Liver (tissue), 9 donors: ENCODE measurements around the gene COMMD7. TPM values are rescaled to one million over a fixed set of nuclear protein-coding genes. Genes with fewer than 3 reads are reported as not detected.

Experiments used
- DNase-seq: peaks from one replicate; pipeline ENCODE4 v3.0.0-alpha.2; 2017; ENCODE audit warnings: low spot score
- H3K27ac ChIP-seq, 2 donors: one replicate each; pipeline ENCODE4 v1.7.0; 2013; ENCODE audit warnings: inconsistent platforms in 2 of 2, low read length in 2 of 2, control low read depth in 1 of 2, low read depth in 1 of 2, mild to moderate bottlenecking in 1 of 2
- H3K27me3 ChIP-seq, 4 donors: one replicate each; pipeline versions ENCODE4 v1.6.1 to v1.7.0; 2013; ENCODE audit warnings: low read length in 3 of 4, inconsistent platforms in 1 of 4, mild to moderate bottlenecking in 1 of 4, moderate library complexity in 1 of 4; ENCODE audit not compliant: control insufficient read depth in 4 of 4, insufficient read depth in 4 of 4
- H3K36me3 ChIP-seq, 4 donors: one replicate each; pipeline versions ENCODE4 v1.6.1 to v1.7.0; 2013; ENCODE audit warnings: low read length in 3 of 4, mild to moderate bottlenecking in 3 of 4, low read depth in 1 of 4, moderate library complexity in 1 of 4; ENCODE audit not compliant: control insufficient read depth in 4 of 4, insufficient read depth in 3 of 4
- H3K4me1 ChIP-seq, 4 donors: one replicate each; pipeline versions ENCODE4 v1.6.1 to v1.7.0; 2013; ENCODE audit warnings: low read length in 3 of 4, mild to moderate bottlenecking in 3 of 4, moderate library complexity in 1 of 4; ENCODE audit not compliant: control insufficient read depth in 4 of 4, insufficient read depth in 4 of 4
- H3K4me3 ChIP-seq, 3 donors: one replicate each; pipeline versions ENCODE4 v1.6.1 to v1.7.0; 2013; ENCODE audit warnings: low read length in 3 of 3, control low read depth in 1 of 3, low read depth in 1 of 3, mild to moderate bottlenecking in 1 of 3
- H3K9ac ChIP-seq, 2 donors: one replicate each; pipeline ENCODE4 v1.7.0; 2013; ENCODE audit warnings: low read length in 2 of 2, mild to moderate bottlenecking in 2 of 2, moderate library complexity in 2 of 2, control low read depth in 1 of 2, low read depth in 1 of 2
- H3K9me3 ChIP-seq, 4 donors: one replicate each; pipeline versions ENCODE4 v1.6.1 to v1.7.0; 2013; ENCODE audit warnings: low read length in 3 of 4; ENCODE audit not compliant: control insufficient read depth in 4 of 4
- CTCF ChIP-seq: fragments of 150-350 bp; IDR thresholded peaks from 2 replicates; pipeline ENCODE4 v1.5.1; 2017; ENCODE audit warnings: improper control_type of control experiment, low read depth, low read length; ENCODE audit not compliant: missing input control
- EGR1 ChIP-seq, 2 donors: IDR thresholded peaks; 2 replicates each; pipeline ENCODE4 v1.6.1; 2016 to 2018; ENCODE audit warnings: antibody characterized with exemption in 2 of 2, low read depth in 2 of 2
- FOXA1 ChIP-seq: IDR thresholded peaks from 2 replicates; pipeline ENCODE4 v1.6.1; 2016; ENCODE audit warnings: antibody characterized with exemption
- FOXA2 ChIP-seq: IDR thresholded peaks from 2 replicates; pipeline ENCODE4 v1.6.1; 2016; ENCODE audit warnings: antibody characterized with exemption
- GABPA ChIP-seq, 2 donors: IDR thresholded peaks in 1 of 2; conservative IDR thresholded peaks in 1 of 2; 2 replicates each; pipeline ENCODE4 v1.6.1; 2016; ENCODE audit warnings: antibody characterized with exemption in 2 of 2, mild to moderate bottlenecking in 1 of 2, moderate library complexity in 1 of 2
- HNF4A ChIP-seq, 2 donors: conservative IDR thresholded peaks; 2 replicates each; pipeline ENCODE4 v1.6.1; 2016; ENCODE audit warnings: antibody characterized with exemption in 2 of 2, mild to moderate bottlenecking in 2 of 2
- HNF4G ChIP-seq: IDR thresholded peaks from 2 replicates; pipeline ENCODE4 v1.6.1; 2016; ENCODE audit warnings: antibody characterized with exemption
- JUND ChIP-seq, 2 donors: IDR thresholded peaks; 2 replicates each; pipeline ENCODE4 v1.6.1; 2016; ENCODE audit warnings: antibody characterized with exemption in 2 of 2
- NR2F2 ChIP-seq: IDR thresholded peaks from 2 replicates; pipeline ENCODE4 v1.6.1; 2016; ENCODE audit warnings: antibody characterized with exemption
- RAD21 ChIP-seq, 2 donors: IDR thresholded peaks; 2 replicates each; pipeline ENCODE4 v1.6.1; 2016; ENCODE audit warnings: antibody characterized with exemption in 2 of 2, mild to moderate bottlenecking in 2 of 2
- REST ChIP-seq: IDR thresholded peaks from 2 replicates; pipeline ENCODE4 v1.6.1; 2016; ENCODE audit warnings: antibody characterized with exemption, mild to moderate bottlenecking
- RXRA ChIP-seq, 2 donors: IDR thresholded peaks; 2 replicates each; pipeline ENCODE4 v1.6.1; 2017 to 2018; ENCODE audit warnings: antibody characterized with exemption in 2 of 2, mild to moderate bottlenecking in 1 of 2
- SP1 ChIP-seq: IDR thresholded peaks from 2 replicates; pipeline ENCODE4 v1.6.1; 2018; ENCODE audit warnings: antibody characterized with exemption, mild to moderate bottlenecking
- TAF1 ChIP-seq: conservative IDR thresholded peaks from 2 replicates; pipeline ENCODE4 v1.6.1; 2016; ENCODE audit warnings: antibody characterized with exemption, mild to moderate bottlenecking
- YY1 ChIP-seq: IDR thresholded peaks from 2 replicates; pipeline ENCODE4 v1.6.1; 2016; ENCODE audit warnings: antibody characterized with exemption, mild to moderate bottlenecking
- ZBTB33 ChIP-seq: IDR thresholded peaks from 2 replicates; pipeline ENCODE4 v1.6.1; 2016; ENCODE audit warnings: antibody characterized with exemption
- WGBS: extraction: QIAGEN DNeasy Blood & Tissue Kit; methylation state at CpG from one replicate; pipeline ENCODE4 v1.1.7; 2013; 5-methylcytosine and 5-hydroxymethylcytosine counted together
- polyA plus RNA-seq, 2 donors: library from polyadenylated mRNA; stranded (reverse) in 1 of 2; unstranded in 1 of 2; fragments of 200-250 nt in 1 of 2; fragments of >200 nt in 1 of 2; fragmentation: Nextera tagmentation in 1 of 2; extraction: Ambion mirVana in 1 of 2; gene quantifications; one replicate each; pipeline versions ENCODE4 v1.2.1 to v1.2.3, GENCODE V29; 2013 to 2015
- total RNA-seq, 2 donors: library from RNA; depleted of rRNA; stranded (reverse); fragments of >200 nt; gene quantifications; one replicate each; pipeline ENCODE4 v1.2.3, GENCODE V29; 2014
- TF ChIP-seq, protein P1 (sequence below): IDR thresholded peaks from 2 replicates; pipeline ENCODE4 v1.6.1; 2016; ENCODE audit warnings: antibody characterized with exemption
- TF ChIP-seq, protein P2 (sequence below): IDR thresholded peaks from 2 replicates; pipeline ENCODE4 v1.6.1; 2016; ENCODE audit warnings: antibody characterized with exemption
- donor health status: healthy.
- donor health status: healthy.
- donor health status: healthy.
- donor health status: healthy.
- donor health status: healthy.

COMMD7 gene
- total and polyA plus RNA-seq, 4 donors, result 8.3 to 42.7 (median 15.5) TPM

GRCh38 chr20:32663335-32664011 is 79.8 kb downstream of the COMMD7 start:
- H3K4me3 ChIP-seq, result no peak overlapping the region
- TF ChIP-seq EGR1 (IDR thresholded peaks at IDR 0.05; ENCODE audit: low read depth in 2 of 2), result no peak
- no peak for TF ChIP-seq GABPA (IDR thresholded peaks at IDR 0.05 in 1 of 2, conservative IDR thresholded peaks at IDR 0.05 in 1 of 2)
- no peak for TF ChIP-seq FOXA2
- TF ChIP-seq HNF4A (conservative IDR thresholded peaks at IDR 0.05), result no peak
- TF ChIP-seq REST, result no peak
- TF ChIP-seq YY1, result no peak
- TF ChIP-seq ZBTB33, result no peak
- TF ChIP-seq RXRA (IDR thresholded peaks at IDR 0.05), result no peak
- TF ChIP-seq CTCF, result no peak
- no peak for TF ChIP-seq FOXA1
- TF ChIP-seq JUND (IDR thresholded peaks at IDR 0.05), result no peak
- TF ChIP-seq TAF1, result no peak
- TF ChIP-seq, protein P1, sequence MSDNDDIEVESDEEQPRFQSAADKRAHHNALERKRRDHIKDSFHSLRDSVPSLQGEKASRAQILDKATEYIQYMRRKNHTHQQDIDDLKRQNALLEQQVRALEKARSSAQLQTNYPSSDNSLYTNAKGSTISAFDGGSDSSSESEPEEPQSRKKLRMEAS, result no peak
- no peak for TF ChIP-seq HNF4G
- no peak for TF ChIP-seq SP1
- TF ChIP-seq NR2F2, result no peak
- TF ChIP-seq RAD21 (IDR thresholded peaks at IDR 0.05), result no peak
- TF ChIP-seq, protein P2, sequence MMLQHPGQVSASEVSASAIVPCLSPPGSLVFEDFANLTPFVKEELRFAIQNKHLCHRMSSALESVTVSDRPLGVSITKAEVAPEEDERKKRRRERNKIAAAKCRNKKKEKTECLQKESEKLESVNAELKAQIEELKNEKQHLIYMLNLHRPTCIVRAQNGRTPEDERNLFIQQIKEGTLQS, result no peak
- no peaks in the 10 kb centered on the region for H3K36me3 ChIP-seq
- no peak overlapping the region for H3K27ac ChIP-seq
- no peaks in the 10 kb centered on the region for H3K27me3 ChIP-seq
- H3K9ac ChIP-seq, result no peak overlapping the region
- H3K4me1 ChIP-seq, result peaks cover 0 to 3% (median 3%) of the 10 kb centered on the region in 4 donors
- no peak for DNase-seq
- 91% methylated on average over 6 of the region's 6 CpGs for WGBS
- no peaks in the 10 kb centered on the region for H3K9me3 ChIP-seq
